NOMO-1 (cell line): ENCODE data around the gene SLC40A1.

Source experiments
- DNase-seq, 2 experiments: peaks; one replicate each; lab custom pipeline; 2025; ENCODE audit not compliant: unreplicated experiment in 2 of 2; lab: John Stamatoyannopoulos, UW

SLC40A1 gene

GRCh38 chr2:189542145-189542882 lies 38.3 kb downstream of the SLC40A1 start:
- no peak for DNase-seq

- DNase-seq = no peak
Measured at GRCh38 chr2:189541591-189541990, 39.0 kb downstream of the SLC40A1 start.

- DNase-seq = no peak
Measured at GRCh38 chr2:189540551-189540950, 40.0 kb downstream of the SLC40A1 start.

- no peak for DNase-seq
Measured at GRCh38 chr2:189538402-189538801, 42.2 kb downstream of the SLC40A1 start.

- no peak for DNase-seq
Measured at GRCh38 chr2:189536830-189537229, 43.8 kb downstream of the SLC40A1 start.

- DNase-seq = no peak
Measured at GRCh38 chr2:189534854-189535832, 45.4 kb downstream of the SLC40A1 start.

GRCh38 chr2:189533288-189534035 lies 47.1 kb downstream of the SLC40A1 start:
- no peak for DNase-seq

- DNase-seq = peak in 1 of 2 experiments; percentile 21
Measured at GRCh38 chr2:189530965-189531637, 49.5 kb downstream of the SLC40A1 start.

- no peak for DNase-seq
Measured at GRCh38 chr2:189528617-189529016, 52.0 kb downstream of the SLC40A1 start.

GRCh38 chr2:189527812-189528592 lies 52.6 kb downstream of the SLC40A1 start:
- no peak for DNase-seq

GRCh38 chr2:189527041-189527750 lies 53.4 kb downstream of the SLC40A1 start:
- no peak for DNase-seq

GRCh38 chr2:189526241-189526640 lies 54.3 kb downstream of the SLC40A1 start:
- DNase-seq = no peak

- DNase-seq = no peak
Measured at GRCh38 chr2:189524746-189525145, 55.8 kb downstream of the SLC40A1 start.

- peak in 1 of 2 experiments; percentile 20 for DNase-seq
Measured at GRCh38 chr2:189522435-189523151, 58.0 kb downstream of the SLC40A1 start.

GRCh38 chr2:189521699-189522434 lies 58.7 kb downstream of the SLC40A1 start:
- DNase-seq = no peak

- no peak for DNase-seq
Measured at GRCh38 chr2:189519631-189520387, 60.8 kb downstream of the SLC40A1 start.
